GM10266 (cell line): ENCODE data around the gene ACSF3.

Experiments
- DNase-seq: peaks from one replicate; pipeline ENCODE4 v3.0.0; 2012; ENCODE audit errors: extremely low spot score
- TF ChIP-seq, protein P1 (sequence below): IDR thresholded peaks from 2 replicates; pipeline ENCODE4 v1.5.1; 2012; ENCODE audit warnings: mild to moderate bottlenecking, low read depth; ENCODE audit not compliant: control insufficient read depth, insufficient read depth; ENCODE audit errors: missing control alignments

Gene ACSF3

DNA sequence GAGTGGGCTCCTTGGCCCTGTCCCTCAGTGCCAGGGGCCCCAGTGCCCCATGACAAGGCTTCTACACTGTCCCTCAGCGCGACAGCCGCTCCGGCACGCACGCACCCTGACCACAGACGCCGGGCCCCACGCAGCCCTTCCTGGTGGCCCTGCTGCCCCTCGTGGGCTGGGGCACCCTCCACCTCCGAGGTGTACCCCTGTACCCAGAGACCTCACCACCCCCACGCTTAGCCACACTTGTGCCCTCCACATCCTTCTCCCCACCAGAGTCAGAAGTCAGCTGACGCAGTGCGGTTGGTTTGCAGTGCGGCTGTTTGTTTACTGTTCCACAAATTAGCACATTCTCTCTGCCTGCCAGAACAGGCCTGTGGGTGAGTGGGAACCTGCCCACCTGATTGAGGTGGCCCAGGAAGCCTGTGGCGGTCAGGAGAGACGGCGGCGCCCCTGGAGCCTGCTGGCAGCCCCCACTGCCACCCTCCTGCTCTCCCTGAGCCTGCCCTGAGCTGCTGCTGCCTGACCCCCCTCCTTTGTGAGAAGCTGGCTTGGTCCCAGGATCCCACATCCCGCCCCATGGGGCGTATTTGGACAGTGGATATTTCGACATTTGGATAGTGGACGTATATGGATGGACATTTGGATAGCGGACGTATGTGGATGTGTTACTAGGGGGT is 39.9 kb downstream of the ACSF3 start:
- DNase-seq: no peak
- TF ChIP-seq, protein P1, sequence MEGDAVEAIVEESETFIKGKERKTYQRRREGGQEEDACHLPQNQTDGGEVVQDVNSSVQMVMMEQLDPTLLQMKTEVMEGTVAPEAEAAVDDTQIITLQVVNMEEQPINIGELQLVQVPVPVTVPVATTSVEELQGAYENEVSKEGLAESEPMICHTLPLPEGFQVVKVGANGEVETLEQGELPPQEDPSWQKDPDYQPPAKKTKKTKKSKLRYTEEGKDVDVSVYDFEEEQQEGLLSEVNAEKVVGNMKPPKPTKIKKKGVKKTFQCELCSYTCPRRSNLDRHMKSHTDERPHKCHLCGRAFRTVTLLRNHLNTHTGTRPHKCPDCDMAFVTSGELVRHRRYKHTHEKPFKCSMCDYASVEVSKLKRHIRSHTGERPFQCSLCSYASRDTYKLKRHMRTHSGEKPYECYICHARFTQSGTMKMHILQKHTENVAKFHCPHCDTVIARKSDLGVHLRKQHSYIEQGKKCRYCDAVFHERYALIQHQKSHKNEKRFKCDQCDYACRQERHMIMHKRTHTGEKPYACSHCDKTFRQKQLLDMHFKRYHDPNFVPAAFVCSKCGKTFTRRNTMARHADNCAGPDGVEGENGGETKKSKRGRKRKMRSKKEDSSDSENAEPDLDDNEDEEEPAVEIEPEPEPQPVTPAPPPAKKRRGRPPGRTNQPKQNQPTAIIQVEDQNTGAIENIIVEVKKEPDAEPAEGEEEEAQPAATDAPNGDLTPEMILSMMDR: no peak

GRCh38 chr16:89134269-89134668 is 40.6 kb downstream of the ACSF3 start:
- DNase-seq: no peak
- TF ChIP-seq, protein P1: no peak

GRCh38 chr16:89135166-89135565 is 41.5 kb downstream of the ACSF3 start:
- DNase-seq: no peak
- TF ChIP-seq, protein P1: no peak

GRCh38 chr16:89135971-89136765 is 42.5 kb downstream of the ACSF3 start:
- DNase-seq: no peak
- TF ChIP-seq, protein P1: no peak

DNA sequence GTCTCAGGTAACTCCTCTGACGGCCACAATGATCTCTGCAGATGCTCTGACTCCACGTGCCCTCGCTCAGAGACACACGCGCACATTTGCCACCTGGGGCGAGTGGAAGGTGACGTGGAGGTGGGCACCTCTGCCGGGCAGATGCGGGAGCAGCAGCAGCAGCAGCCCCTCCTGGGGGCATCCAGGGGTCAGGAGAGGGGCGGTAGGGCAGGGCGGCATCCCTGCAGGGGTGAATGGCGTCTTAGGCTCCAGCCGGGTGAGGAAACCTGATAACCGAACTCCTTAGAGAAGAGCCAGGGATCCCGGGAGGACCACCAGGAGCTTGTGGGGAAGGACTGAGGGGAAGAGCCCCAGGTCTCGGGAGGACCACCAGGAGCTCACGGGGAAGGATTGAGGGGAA is 43.3 kb downstream of the ACSF3 start:
- TF ChIP-seq, protein P1: no peak
- DNase-seq: no peak

DNA sequence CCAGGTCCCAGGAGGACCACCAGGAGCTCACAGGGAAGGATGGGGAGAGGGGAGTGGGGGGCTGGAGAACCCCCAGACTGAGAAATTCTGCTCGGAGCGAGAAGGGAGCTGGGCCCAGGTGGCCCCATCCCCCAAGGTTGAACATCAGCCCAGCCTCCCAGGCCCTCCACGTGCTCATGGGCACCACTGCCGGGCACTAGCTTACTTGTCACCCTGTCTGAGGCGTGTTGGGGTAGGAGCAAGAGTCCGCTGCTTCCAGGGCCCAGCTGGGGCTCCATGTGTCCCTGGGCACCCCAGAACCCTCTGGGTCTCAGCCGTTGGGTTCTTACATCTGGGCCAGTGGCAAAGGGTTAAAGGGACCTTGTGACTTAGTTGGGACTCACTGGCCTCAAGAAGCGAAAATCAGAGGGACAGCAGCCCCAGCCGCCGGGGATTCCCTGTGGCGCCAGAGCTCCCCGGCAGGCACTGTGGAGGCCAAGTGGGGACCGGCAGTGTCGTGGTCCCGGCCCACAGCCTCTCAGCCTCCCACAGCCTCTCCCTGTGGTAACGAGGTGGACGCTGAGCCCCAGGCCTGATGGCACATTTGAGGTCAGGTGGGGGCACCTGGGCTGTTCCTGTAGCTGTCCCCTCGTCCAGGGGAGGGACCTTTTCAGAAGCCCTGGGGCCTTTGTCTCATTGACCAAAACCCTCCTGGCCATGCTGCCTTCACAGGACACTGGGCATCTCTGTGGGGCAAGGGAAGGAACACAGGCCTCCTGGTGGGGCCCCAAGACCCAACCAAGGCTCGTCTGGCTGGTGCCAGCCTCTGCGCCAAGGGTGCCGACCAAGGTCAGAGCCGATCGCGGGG is 44.2 kb downstream of the ACSF3 start:
- DNase-seq: no peak
- TF ChIP-seq, protein P1: no peak
